ENCODE results near the gene UVSSA.

DNA sequence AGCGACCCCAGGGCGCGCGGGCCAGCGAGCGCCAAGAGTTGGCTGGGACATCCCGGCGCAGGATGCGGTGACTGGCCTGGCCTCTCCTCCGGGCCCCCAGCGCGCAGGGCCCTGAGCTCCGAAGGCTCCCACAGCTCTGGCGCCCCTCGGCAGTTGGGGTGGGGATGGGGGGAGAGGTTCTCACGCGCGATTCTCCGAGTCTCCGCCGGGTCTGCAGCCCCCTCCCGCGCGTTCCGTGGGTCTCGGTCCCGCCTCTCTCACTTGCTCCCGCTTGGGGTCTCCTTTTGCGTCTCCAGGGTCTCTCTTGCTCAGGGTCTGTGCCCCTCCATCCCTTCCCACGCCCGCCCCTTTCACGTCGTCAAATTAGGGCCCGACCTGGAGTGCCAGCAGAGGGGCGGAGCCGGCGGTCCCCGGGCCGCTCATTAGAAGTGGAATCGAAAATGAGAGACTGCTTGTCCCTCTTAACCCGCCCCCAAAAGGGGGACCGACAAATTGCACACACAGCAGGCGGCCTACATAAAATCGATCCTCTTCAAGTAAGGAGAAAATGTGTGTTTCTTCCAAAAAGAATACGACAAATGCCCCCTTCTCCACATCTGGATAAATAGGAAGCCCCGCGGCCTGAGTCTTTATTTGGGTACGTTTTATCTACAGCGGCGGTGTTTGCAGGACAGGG is 60.1 kb downstream of the UVSSA start:
- TF ChIP-seq, protein P1, sequence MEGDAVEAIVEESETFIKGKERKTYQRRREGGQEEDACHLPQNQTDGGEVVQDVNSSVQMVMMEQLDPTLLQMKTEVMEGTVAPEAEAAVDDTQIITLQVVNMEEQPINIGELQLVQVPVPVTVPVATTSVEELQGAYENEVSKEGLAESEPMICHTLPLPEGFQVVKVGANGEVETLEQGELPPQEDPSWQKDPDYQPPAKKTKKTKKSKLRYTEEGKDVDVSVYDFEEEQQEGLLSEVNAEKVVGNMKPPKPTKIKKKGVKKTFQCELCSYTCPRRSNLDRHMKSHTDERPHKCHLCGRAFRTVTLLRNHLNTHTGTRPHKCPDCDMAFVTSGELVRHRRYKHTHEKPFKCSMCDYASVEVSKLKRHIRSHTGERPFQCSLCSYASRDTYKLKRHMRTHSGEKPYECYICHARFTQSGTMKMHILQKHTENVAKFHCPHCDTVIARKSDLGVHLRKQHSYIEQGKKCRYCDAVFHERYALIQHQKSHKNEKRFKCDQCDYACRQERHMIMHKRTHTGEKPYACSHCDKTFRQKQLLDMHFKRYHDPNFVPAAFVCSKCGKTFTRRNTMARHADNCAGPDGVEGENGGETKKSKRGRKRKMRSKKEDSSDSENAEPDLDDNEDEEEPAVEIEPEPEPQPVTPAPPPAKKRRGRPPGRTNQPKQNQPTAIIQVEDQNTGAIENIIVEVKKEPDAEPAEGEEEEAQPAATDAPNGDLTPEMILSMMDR (IDR thresholded peaks at IDR 0.05) = no peak
- TF ChIP-seq POLR2A (IDR thresholded peaks at IDR 0.05) = no peak
- TF ChIP-seq POLR2AphosphoS5 (IDR thresholded peaks at IDR 0.05) = no peak

Data from breast epithelium (tissue), 3 donors.